ENCODE results near the gene PRMT9. TPM values are rescaled to one million over a fixed set of nuclear protein-coding genes. Genes with fewer than 3 reads are reported as not detected.

The PRMT9 gene
- total RNA-seq, 1 donor from 2014 or later: 7.2 TPM

GRCh38 chr4:147689067-147689466, 5.1 kb upstream of the PRMT9 start:
- DNase-seq (ENCODE audit: low read depth): no peak
- H3K36me3 ChIP-seq (ENCODE audit: control insufficient read depth, insufficient read depth, low read length): no peaks in the 10 kb centered on the region
- H3K27me3 ChIP-seq (ENCODE audit: control insufficient read depth, insufficient read depth, low read length): no peaks in the 10 kb centered on the region
- no peak overlapping the region for H3K4me3 ChIP-seq (ENCODE audit: low read depth, low read length)
- TF ChIP-seq, protein P1, sequence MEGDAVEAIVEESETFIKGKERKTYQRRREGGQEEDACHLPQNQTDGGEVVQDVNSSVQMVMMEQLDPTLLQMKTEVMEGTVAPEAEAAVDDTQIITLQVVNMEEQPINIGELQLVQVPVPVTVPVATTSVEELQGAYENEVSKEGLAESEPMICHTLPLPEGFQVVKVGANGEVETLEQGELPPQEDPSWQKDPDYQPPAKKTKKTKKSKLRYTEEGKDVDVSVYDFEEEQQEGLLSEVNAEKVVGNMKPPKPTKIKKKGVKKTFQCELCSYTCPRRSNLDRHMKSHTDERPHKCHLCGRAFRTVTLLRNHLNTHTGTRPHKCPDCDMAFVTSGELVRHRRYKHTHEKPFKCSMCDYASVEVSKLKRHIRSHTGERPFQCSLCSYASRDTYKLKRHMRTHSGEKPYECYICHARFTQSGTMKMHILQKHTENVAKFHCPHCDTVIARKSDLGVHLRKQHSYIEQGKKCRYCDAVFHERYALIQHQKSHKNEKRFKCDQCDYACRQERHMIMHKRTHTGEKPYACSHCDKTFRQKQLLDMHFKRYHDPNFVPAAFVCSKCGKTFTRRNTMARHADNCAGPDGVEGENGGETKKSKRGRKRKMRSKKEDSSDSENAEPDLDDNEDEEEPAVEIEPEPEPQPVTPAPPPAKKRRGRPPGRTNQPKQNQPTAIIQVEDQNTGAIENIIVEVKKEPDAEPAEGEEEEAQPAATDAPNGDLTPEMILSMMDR (IDR thresholded peaks at IDR 0.05; ENCODE audit: insufficient read depth, low read length, poor library complexity, severe bottlenecking): no peak

GRCh38 chr4:147683188-147683591, 773 bp downstream of the PRMT9 start:
- TF ChIP-seq, protein P1 (IDR thresholded peaks at IDR 0.05; ENCODE audit: insufficient read depth, low read length, poor library complexity, severe bottlenecking): no peak
- Histone ChIP-seq H3K4me3 (ENCODE audit: low read depth, low read length) (peak overlapping the region; percentile 70), H3K27me3 (ENCODE audit: control insufficient read depth, insufficient read depth, low read length) (no peaks in the 10 kb centered on the region), H3K36me3 (ENCODE audit: control insufficient read depth, insufficient read depth, low read length) (no peaks in the 10 kb centered on the region)
- DNase-seq (ENCODE audit: low read depth): no peak

- Histone ChIP-seq H3K4me3 (ENCODE audit: low read depth, low read length) (peak overlapping the region; percentile 70), H3K36me3 (ENCODE audit: control insufficient read depth, insufficient read depth, low read length) (no peaks in the 10 kb centered on the region), H3K27me3 (ENCODE audit: control insufficient read depth, insufficient read depth, low read length) (no peaks in the 10 kb centered on the region)
- no peak for DNase-seq (ENCODE audit: low read depth)
- TF ChIP-seq, protein P1 (IDR thresholded peaks at IDR 0.05; ENCODE audit: insufficient read depth, low read length, poor library complexity, severe bottlenecking): no peak
Observed at GRCh38 chr4:147682755-147683154, 1.2 kb downstream of the PRMT9 start.

GRCh38 chr4:147678796-147679549, 5.0 kb downstream of the PRMT9 start:
- DNase-seq (ENCODE audit: low read depth): no peak
- H3K4me3 ChIP-seq (ENCODE audit: low read depth, low read length): no peak overlapping the region
- H3K27me3 ChIP-seq (ENCODE audit: control insufficient read depth, insufficient read depth, low read length): no peaks in the 10 kb centered on the region
- TF ChIP-seq, protein P1 (IDR thresholded peaks at IDR 0.05; ENCODE audit: insufficient read depth, low read length, poor library complexity, severe bottlenecking): no peak
- H3K36me3 ChIP-seq (ENCODE audit: control insufficient read depth, insufficient read depth, low read length): no peaks in the 10 kb centered on the region

DNA sequence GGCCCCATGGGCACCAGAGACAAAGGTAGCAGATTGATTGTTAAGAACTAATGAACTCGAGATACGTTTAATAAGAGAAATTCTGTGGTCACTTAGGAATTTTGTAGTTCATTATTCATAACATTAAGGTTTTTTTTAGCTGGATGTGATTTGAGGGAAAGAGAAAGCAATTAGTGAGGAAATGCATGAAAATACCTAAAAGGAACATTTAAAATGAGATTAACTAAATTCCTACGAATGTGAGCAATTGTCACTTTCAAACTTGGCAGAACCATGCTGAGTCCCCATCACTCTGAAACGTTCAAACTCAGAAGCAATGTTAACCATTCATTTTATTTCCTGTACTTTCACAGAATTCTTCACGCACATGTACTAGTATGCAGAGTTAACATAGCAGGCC, 5.9 kb downstream of the PRMT9 start:
- TF ChIP-seq, protein P1 (IDR thresholded peaks at IDR 0.05; ENCODE audit: insufficient read depth, low read length, poor library complexity, severe bottlenecking): no peak
- no peaks in the 10 kb centered on the region for H3K36me3 ChIP-seq (ENCODE audit: control insufficient read depth, insufficient read depth, low read length)
- DNase-seq (ENCODE audit: low read depth): no peak
- no peak overlapping the region for H3K4me3 ChIP-seq (ENCODE audit: low read depth, low read length)
- no peaks in the 10 kb centered on the region for H3K27me3 ChIP-seq (ENCODE audit: control insufficient read depth, insufficient read depth, low read length)

- Histone ChIP-seq H3K36me3 (ENCODE audit: control insufficient read depth, insufficient read depth, low read length) (no peaks in the 10 kb centered on the region), H3K27me3 (ENCODE audit: control insufficient read depth, insufficient read depth, low read length) (no peaks in the 10 kb centered on the region), H3K4me3 (ENCODE audit: low read depth, low read length) (no peak overlapping the region)
- no peak for DNase-seq (ENCODE audit: low read depth)
- TF ChIP-seq, protein P1 (IDR thresholded peaks at IDR 0.05; ENCODE audit: insufficient read depth, low read length, poor library complexity, severe bottlenecking): no peak
Observed at GRCh38 chr4:147674496-147674895, 9.5 kb downstream of the PRMT9 start.
